Panc1 (cell line): ENCODE measurements around the gene CREG1. TPM values are rescaled to one million over a fixed set of nuclear protein-coding genes. Genes with fewer than 3 reads are reported as not detected.

Experiments
- ATAC-seq: fragments of 200-7000 bp; cut with Tn5 transposase; 2 replicates; pipeline ENCODE4 v1.9.1; 2020; ENCODE audit warnings: mild to moderate bottlenecking, moderate library complexity
- BruUV-seq: library from RNA; stranded (reverse); fragments of 400-500 nt; replicated peaks from 2 replicates; lab custom pipeline; 2021; lab: Mats Ljungman, UMichigan
- CTCF ChIA-PET: fragments of 300-600 bp; sonication (Branson Sonifier 250); formaldehyde crosslinking; loops from one replicate; lab custom pipeline; 2022; ENCODE audit warnings: antibody characterized with exemption; lab: Charles Lee
- POLR2A ChIA-PET: fragments of 300-600 bp; sonication (Branson Sonifier 250); formaldehyde crosslinking; loops from one replicate; lab custom pipeline; 2022; ENCODE audit warnings: antibody characterized with exemption; lab: Charles Lee
- DNase-seq: peaks from one replicate; pipeline ENCODE4 v3.0.0-alpha.2; 2010; ENCODE audit warnings: low read depth, low spot score
- H3K27ac ChIP-seq: 2 replicates; pipeline ENCODE4 v1.5.1; 2011; ENCODE audit warnings: mild to moderate bottlenecking, low read length, inconsistent platforms
- H3K27me3 ChIP-seq: fragments of 200-500 bp; sonication (Bioruptor generic); 2 replicates; pipeline ENCODE4 v1.6.0; 2014; ENCODE audit warnings: low read length, inconsistent platforms; ENCODE audit not compliant: control insufficient read depth, insufficient read depth
- H3K36me3 ChIP-seq: fragments of 200-500 bp; sonication (Bioruptor generic); 2 replicates; pipeline ENCODE4 v1.5.1; 2014; ENCODE audit warnings: inconsistent platforms, mild to moderate bottlenecking, low read length, moderate library complexity; ENCODE audit not compliant: control insufficient read depth, insufficient read depth
- H3K4me1 ChIP-seq: 2 replicates; pipeline ENCODE4 v1.5.1; 2011; ENCODE audit warnings: inconsistent platforms, mild to moderate bottlenecking, low read length, moderate library complexity; ENCODE audit not compliant: control insufficient read depth, insufficient read depth
- H3K4me3 ChIP-seq, 2 experiments: 2 replicates each; pipeline ENCODE4 v1.5.1; 2011 to 2012; ENCODE audit warnings: low read depth in 2 of 2, low read length in 2 of 2, mild to moderate bottlenecking in 2 of 2, inconsistent platforms in 1 of 2, moderate library complexity in 1 of 2
- H3K9me3 ChIP-seq: fragments of 200-500 bp; sonication (Bioruptor generic); 2 replicates; pipeline ENCODE4 v1.5.1; 2014; ENCODE audit warnings: low read depth, mild to moderate bottlenecking, inconsistent platforms, low read length, moderate library complexity; ENCODE audit not compliant: control insufficient read depth, insufficient read depth
- CTCF ChIP-seq: fragments of 450-650 bp; IDR thresholded peaks from 2 replicates; pipeline ENCODE4 v1.5.1; 2017; ENCODE audit warnings: mild to moderate bottlenecking
- POLR2AphosphoS5 ChIP-seq: IDR thresholded peaks from 2 replicates; pipeline ENCODE4 v1.6.1; 2012; ENCODE audit warnings: mild to moderate bottlenecking, low read depth, low read length, moderate library complexity
- REST ChIP-seq, 2 experiments: IDR thresholded peaks; 2 replicates each; pipeline ENCODE4 v1.6.1; 2011 to 2012; ENCODE audit warnings: low read depth in 2 of 2, control low read depth in 1 of 2, low read length in 1 of 2, mild to moderate bottlenecking in 1 of 2, moderate library complexity in 1 of 2; ENCODE audit not compliant: insufficient read depth in 1 of 2
- SIN3A ChIP-seq: IDR thresholded peaks from 2 replicates; pipeline ENCODE4 v1.6.1; 2012; ENCODE audit warnings: low read depth, mild to moderate bottlenecking, low read length, moderate library complexity, borderline replicate concordance; ENCODE audit not compliant: insufficient read depth
- TCF7L2 ChIP-seq: IDR thresholded peaks from 2 replicates; pipeline ENCODE4 v1.6.1; 2011; ENCODE audit warnings: mild to moderate bottlenecking, low read depth, low read length, inconsistent platforms
- in situ Hi-C: cut with HindIII; loops from 2 replicates; pipeline ENCODE4 v1.10.0; 2016; ENCODE audit warnings: low sequenced_read_pairs, low pct_unique_long_range_greater_than_20kb
- intact Hi-C: fragments of 100-400 bp; cut with micrococcal nuclease; formaldehyde crosslinking; loops from one replicate; pipeline ENCODE4 v1.10.0; 2022; ENCODE audit not compliant: unreplicated experiment
- total RNA-seq: library from RNA; stranded (reverse); gene quantifications from one replicate; pipeline ENCODE4 v1.2.1, GENCODE V29; 2021; ENCODE audit not compliant: unreplicated experiment

Gene CREG1
- total RNA-seq, 1 experiment from 2014 or later = 25.9 TPM

- Histone ChIP-seq H3K36me3 (no peaks in the 10 kb centered on the region), H3K4me3 (no peak overlapping the region), H3K27me3 (peaks cover 17% of the 10 kb centered on the region; the same call in 1 of the 2 replicates), H3K9me3 (no peaks in the 10 kb centered on the region), H3K4me1 (no peaks in the 10 kb centered on the region), H3K27ac (no peak overlapping the region)
- no peak for TF ChIP-seq POLR2AphosphoS5
- TF ChIP-seq TCF7L2 = no peak
- TF ChIP-seq REST (IDR thresholded peaks at IDR 0.05; ENCODE audit: insufficient read depth in 1 of 2, low read depth in 2 of 2, low read length in 1 of 2) = no peak
- TF ChIP-seq CTCF = no peak
- TF ChIP-seq SIN3A = no peak
- CTCF ChIA-PET = no interaction called here
- BruUV-seq = no TSS peak
- POLR2A ChIA-PET = no interaction called here
- DNase-seq = no peak
- intact Hi-C loops = no loop called here
- no peak for ATAC-seq
- in situ Hi-C loops = no loop called here
Observed at GRCh38 chr1:167501515-167502191, 51.9 kb downstream of the CREG1 start.

- in situ Hi-C loops (no loop called here), intact Hi-C loops (no loop called here)
- ChIA-PET POLR2A (interaction anchor here (0.6 kb wide), 1 partner anchor 618 kb away, joined by 3 read pairs; no protein-coding TSS in a partner anchor), CTCF (no interaction called here)
- DNase-seq = no peak
- Histone ChIP-seq H3K36me3 (no peaks in the 10 kb centered on the region), H3K27ac (no peak overlapping the region), H3K27me3 (peaks cover 20% of the 10 kb centered on the region; the same call in 1 of the 2 replicates), H3K9me3 (no peaks in the 10 kb centered on the region), H3K4me1 (no peaks in the 10 kb centered on the region), H3K4me3 (no peak overlapping the region)
- TF ChIP-seq TCF7L2 (no peak), SIN3A (no peak), REST (IDR thresholded peaks at IDR 0.05; ENCODE audit: insufficient read depth in 1 of 2, low read depth in 2 of 2, low read length in 1 of 2) (no peak), POLR2AphosphoS5 (no peak), CTCF (no peak)
- no TSS peak for BruUV-seq
- no peak for ATAC-seq
Observed at GRCh38 chr1:167500283-167500860, 53.2 kb downstream of the CREG1 start.
